ENCODE measurements around the gene TF.

GRCh38 chr3:133820889-133821675, 74.9 kb downstream of the TF start:
- TF ChIP-seq CTCF (IDR thresholded peaks at IDR 0.05; ENCODE audit: low read depth, low read length, missing input control) (no peak), HNF4A (conservative IDR thresholded peaks at IDR 0.05) (no peak), JUND (IDR thresholded peaks at IDR 0.05) (no peak)
